PFSK-1 (cell line): ENCODE data around the gene ARHGEF4.

Source experiments
- FOXP2 ChIP-seq: optimal IDR thresholded peaks from 2 replicates; pipeline ENCODE3; 2011; ENCODE audit warnings: borderline replicate concordance, control low read depth, inconsistent platforms; ENCODE audit not compliant: insufficient read depth; ENCODE audit errors: extremely low read length, extremely low read depth
- POLR2AphosphoS5 ChIP-seq: IDR thresholded peaks from 2 replicates; pipeline ENCODE4 v1.6.1; 2012; ENCODE audit warnings: low read depth, mild to moderate bottlenecking, control low read depth, low read length, moderate library complexity
- SIN3A ChIP-seq: IDR thresholded peaks from 2 replicates; pipeline ENCODE4 v1.6.1; 2012; ENCODE audit warnings: mild to moderate bottlenecking, low read length, moderate library complexity, borderline replicate concordance; ENCODE audit not compliant: insufficient read depth
- TAF1 ChIP-seq: IDR thresholded peaks from 2 replicates; pipeline ENCODE4 v1.6.1; 2012; ENCODE audit warnings: low read length, control low read depth, borderline replicate concordance; ENCODE audit not compliant: insufficient read depth
- TF ChIP-seq, protein P1 (sequence below), 2 experiments: IDR thresholded peaks; 2 replicates each; pipeline versions ENCODE4 v1.6.1 to v1.8.0; 2011 to 2012; ENCODE audit warnings: low read depth in 2 of 2, low read length in 2 of 2, control low read depth in 1 of 2, inconsistent platforms in 1 of 2, mild to moderate bottlenecking in 1 of 2, moderate library complexity in 1 of 2; ENCODE audit not compliant: insufficient read depth in 1 of 2

ARHGEF4 gene

DNA sequence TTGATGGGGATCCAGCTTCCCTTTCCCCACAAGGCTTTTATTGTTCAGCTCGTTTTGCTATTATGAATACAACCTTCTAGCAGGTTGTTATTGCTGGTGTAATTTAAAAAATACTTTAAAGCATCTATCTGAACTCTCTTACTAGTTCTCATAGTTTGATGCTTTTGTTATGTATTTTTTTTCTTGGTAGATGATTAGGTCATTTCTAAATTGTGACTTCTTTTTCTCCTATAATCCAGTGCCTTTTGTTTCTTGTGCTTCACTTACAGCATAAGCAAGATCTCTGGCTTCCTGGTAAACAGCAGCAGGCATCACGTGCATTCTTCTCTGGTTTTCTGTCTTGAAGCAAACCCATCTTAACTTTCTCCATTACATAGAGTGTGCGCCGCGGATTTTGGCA, 160.5 kb downstream of the ARHGEF4 start:
- TF ChIP-seq, protein P1, sequence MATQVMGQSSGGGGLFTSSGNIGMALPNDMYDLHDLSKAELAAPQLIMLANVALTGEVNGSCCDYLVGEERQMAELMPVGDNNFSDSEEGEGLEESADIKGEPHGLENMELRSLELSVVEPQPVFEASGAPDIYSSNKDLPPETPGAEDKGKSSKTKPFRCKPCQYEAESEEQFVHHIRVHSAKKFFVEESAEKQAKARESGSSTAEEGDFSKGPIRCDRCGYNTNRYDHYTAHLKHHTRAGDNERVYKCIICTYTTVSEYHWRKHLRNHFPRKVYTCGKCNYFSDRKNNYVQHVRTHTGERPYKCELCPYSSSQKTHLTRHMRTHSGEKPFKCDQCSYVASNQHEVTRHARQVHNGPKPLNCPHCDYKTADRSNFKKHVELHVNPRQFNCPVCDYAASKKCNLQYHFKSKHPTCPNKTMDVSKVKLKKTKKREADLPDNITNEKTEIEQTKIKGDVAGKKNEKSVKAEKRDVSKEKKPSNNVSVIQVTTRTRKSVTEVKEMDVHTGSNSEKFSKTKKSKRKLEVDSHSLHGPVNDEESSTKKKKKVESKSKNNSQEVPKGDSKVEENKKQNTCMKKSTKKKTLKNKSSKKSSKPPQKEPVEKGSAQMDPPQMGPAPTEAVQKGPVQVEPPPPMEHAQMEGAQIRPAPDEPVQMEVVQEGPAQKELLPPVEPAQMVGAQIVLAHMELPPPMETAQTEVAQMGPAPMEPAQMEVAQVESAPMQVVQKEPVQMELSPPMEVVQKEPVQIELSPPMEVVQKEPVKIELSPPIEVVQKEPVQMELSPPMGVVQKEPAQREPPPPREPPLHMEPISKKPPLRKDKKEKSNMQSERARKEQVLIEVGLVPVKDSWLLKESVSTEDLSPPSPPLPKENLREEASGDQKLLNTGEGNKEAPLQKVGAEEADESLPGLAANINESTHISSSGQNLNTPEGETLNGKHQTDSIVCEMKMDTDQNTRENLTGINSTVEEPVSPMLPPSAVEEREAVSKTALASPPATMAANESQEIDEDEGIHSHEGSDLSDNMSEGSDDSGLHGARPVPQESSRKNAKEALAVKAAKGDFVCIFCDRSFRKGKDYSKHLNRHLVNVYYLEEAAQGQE (IDR thresholded peaks at IDR 0.05; ENCODE audit: insufficient read depth in 1 of 2, low read depth in 2 of 2, low read length in 2 of 2): no peak
- no peak for TF ChIP-seq SIN3A

GRCh38 chr2:130998561-130998960, 161.8 kb downstream of the ARHGEF4 start:
- TF ChIP-seq POLR2AphosphoS5 (no peak), TAF1 (no peak), SIN3A (no peak), FOXP2 (no peak)
- TF ChIP-seq, protein P1 (IDR thresholded peaks at IDR 0.05; ENCODE audit: insufficient read depth in 1 of 2, low read depth in 2 of 2, low read length in 2 of 2): no peak

- TF ChIP-seq, protein P1 (IDR thresholded peaks at IDR 0.05; ENCODE audit: insufficient read depth in 1 of 2, low read depth in 2 of 2, low read length in 2 of 2): no peak
- TF ChIP-seq TAF1: no peak
- no peak for TF ChIP-seq SIN3A
- TF ChIP-seq FOXP2: no peak
- TF ChIP-seq POLR2AphosphoS5: no peak
Measured at GRCh38 chr2:131004446-131005209, 167.9 kb downstream of the ARHGEF4 start.

DNA sequence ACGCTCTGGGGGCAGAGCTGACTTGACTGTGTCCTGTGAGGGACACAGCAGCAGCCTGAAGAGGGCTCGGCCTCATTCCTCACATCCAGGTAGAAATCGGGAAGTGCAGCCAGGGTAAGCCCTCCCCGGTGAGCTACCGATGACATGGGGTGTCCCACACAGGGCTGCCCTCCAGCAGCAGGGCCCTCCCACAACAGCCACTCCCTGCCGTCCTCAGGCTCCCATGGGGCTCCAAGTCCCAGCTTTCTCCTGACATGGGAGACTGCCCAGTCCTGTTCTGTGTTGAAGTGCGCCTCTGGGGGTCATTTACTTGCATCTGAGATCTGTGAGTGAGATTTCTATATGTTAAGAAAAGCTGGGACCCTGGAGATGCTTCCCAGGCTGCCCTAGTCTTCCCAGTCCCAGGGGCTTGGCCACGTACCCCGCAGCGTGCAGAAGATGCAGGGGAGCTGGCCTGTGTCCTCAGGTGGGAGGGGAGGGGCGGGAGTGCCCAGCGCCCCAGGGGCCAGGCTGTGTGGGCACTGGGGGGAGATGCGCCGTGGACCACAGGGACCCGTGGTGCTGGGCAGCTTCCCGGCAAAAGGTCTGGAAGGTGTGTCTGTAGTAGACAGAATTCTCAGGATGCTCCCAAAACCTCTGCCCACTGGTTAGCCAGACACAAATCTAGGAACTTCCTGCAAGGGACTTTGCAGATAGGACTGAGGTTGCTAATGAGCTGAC, 168.7 kb downstream of the ARHGEF4 start:
- TF ChIP-seq POLR2AphosphoS5 (no peak), FOXP2 (no peak), TAF1 (no peak), SIN3A (no peak)
- TF ChIP-seq, protein P1 (IDR thresholded peaks at IDR 0.05; ENCODE audit: insufficient read depth in 1 of 2, low read depth in 2 of 2, low read length in 2 of 2): no peak

DNA sequence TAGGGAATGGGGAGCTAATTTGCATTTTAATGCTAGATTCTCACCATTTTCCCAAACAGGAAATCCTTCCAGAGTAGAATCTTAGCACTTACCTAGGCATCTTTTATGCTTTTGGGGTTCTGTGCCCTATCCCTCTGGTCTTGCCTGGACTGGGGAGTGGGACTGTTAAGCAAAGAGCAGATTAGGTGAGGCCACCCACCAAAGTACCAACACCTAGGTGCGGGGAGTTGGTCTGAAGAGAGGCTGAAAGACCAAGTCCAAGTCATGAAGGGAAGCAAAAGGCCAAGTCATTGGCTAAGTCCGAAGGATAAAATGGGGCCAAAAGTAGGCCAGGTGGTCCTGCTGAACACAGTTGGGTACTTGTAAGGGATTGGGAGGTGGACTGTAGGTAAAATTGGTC, 169.8 kb downstream of the ARHGEF4 start:
- TF ChIP-seq SIN3A (no peak), FOXP2 (no peak), POLR2AphosphoS5 (no peak), TAF1 (no peak)
- TF ChIP-seq, protein P1 (IDR thresholded peaks at IDR 0.05; ENCODE audit: insufficient read depth in 1 of 2, low read depth in 2 of 2, low read length in 2 of 2): no peak
